ENCODE data around the gene PTPRJ. TPM values are rescaled to one million over a fixed set of nuclear protein-coding genes. Genes with fewer than 3 reads are reported as not detected.

Gene PTPRJ
- total and polyA plus RNA-seq, 2 donors (not counting 3 experiments of a cell fraction or from before 2014, with no cell fraction given), result 3.1 to 7.7 TPM

DNA sequence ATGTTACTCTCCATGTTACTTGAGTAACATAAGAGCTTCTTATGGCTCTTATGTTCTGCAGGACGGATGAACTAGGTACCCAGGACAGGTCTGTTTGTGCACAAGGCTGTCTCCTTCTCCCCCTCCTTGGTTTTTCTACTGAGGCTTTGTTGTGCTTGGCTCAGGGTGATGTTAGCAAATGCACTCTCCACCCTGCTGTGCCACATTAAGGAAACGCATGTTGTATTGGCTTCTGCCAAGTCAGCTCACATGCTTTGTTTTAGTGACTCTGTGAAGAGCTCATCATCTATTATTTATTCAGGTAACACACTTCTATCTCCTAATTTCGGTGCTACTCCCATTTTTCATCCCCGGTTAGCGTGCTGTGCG is 108.3 kb downstream of the PTPRJ start:
- H3K4me3 ChIP-seq (replicated peaks in 1 of 3; ENCODE audit: insufficient read depth in 1 of 3, low read depth in 1 of 3, low read length in 3 of 3), result no peak overlapping the region
- CTCF ChIA-PET, result interaction anchor here (0.6 to 1.5 kb wide), 4 partner anchors 10 to 154 kb away, joined by 3 to 5 read pairs (median 3); no protein-coding TSS in a partner anchor
- no peak overlapping the region for H2AFZ ChIP-seq (ENCODE audit: low read depth, low read length)
- DNase-seq (ENCODE audit: low read depth, low spot score) (peak; percentile 49), FAIRE-seq (no peak)
- H3K4me1 ChIP-seq (ENCODE audit: control insufficient read depth, extremely low read depth, insufficient read depth, low read length), result no peaks in the 10 kb centered on the region
- dilution Hi-C loops (cut with MboI; ENCODE audit: extremely low pct_ligation_motif_present, low sequenced_read_pairs) (no loop called here), intact Hi-C loops (cut with micrococcal nuclease) (no loop called here)
- H3K79me2 ChIP-seq (ENCODE audit: control insufficient read depth, insufficient read depth, low read length), result no peaks in the 10 kb centered on the region
- H3K9me1 ChIP-seq (replicated peaks; ENCODE audit: control insufficient read depth, extremely low read depth, insufficient read depth, low read length), result no peaks in the 10 kb centered on the region
- H3K4me2 ChIP-seq (ENCODE audit: insufficient read depth, low read length), result no peak overlapping the region
- no peak overlapping the region for H3K9ac ChIP-seq (replicated peaks; ENCODE audit: extremely low read depth, insufficient read depth, low read length)
- H3K9me3 ChIP-seq (replicated peaks; ENCODE audit: control insufficient read depth, insufficient read depth, low read length), result no peaks in the 10 kb centered on the region
- no peaks in the 10 kb centered on the region for H3K36me3 ChIP-seq (ENCODE audit: control insufficient read depth in 2 of 2, extremely low read depth in 1 of 2, insufficient read depth in 2 of 2, low read length in 2 of 2)
- H4K20me1 ChIP-seq (replicated peaks; ENCODE audit: control insufficient read depth, extremely low read depth, insufficient read depth, low read length), result no peaks in the 10 kb centered on the region
- H3K27me3 ChIP-seq (ENCODE audit: control insufficient read depth in 2 of 2, insufficient read depth in 2 of 2, low read length in 2 of 2), result no peaks in the 10 kb centered on the region
- TF ChIP-seq, protein P1, sequence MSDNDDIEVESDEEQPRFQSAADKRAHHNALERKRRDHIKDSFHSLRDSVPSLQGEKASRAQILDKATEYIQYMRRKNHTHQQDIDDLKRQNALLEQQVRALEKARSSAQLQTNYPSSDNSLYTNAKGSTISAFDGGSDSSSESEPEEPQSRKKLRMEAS (IDR thresholded peaks at IDR 0.05; ENCODE audit: insufficient read depth, insufficient read length), result no peak
- TF ChIP-seq, protein P2, sequence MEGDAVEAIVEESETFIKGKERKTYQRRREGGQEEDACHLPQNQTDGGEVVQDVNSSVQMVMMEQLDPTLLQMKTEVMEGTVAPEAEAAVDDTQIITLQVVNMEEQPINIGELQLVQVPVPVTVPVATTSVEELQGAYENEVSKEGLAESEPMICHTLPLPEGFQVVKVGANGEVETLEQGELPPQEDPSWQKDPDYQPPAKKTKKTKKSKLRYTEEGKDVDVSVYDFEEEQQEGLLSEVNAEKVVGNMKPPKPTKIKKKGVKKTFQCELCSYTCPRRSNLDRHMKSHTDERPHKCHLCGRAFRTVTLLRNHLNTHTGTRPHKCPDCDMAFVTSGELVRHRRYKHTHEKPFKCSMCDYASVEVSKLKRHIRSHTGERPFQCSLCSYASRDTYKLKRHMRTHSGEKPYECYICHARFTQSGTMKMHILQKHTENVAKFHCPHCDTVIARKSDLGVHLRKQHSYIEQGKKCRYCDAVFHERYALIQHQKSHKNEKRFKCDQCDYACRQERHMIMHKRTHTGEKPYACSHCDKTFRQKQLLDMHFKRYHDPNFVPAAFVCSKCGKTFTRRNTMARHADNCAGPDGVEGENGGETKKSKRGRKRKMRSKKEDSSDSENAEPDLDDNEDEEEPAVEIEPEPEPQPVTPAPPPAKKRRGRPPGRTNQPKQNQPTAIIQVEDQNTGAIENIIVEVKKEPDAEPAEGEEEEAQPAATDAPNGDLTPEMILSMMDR (IDR thresholded peaks at IDR 0.05; ENCODE audit: extremely low read depth in 1 of 2, insufficient read depth in 1 of 2, low read depth in 1 of 2, low read length in 2 of 2), result no peak
- TF ChIP-seq EZH2 (IDR thresholded peaks at IDR 0.05; ENCODE audit: borderline replicate concordance, low read depth, low read length, severe bottlenecking) (no peak), MYC (IDR thresholded peaks at IDR 0.05; ENCODE audit: low read depth, low read length) (no peak), POLR2A (IDR thresholded peaks at IDR 0.05; ENCODE audit: low read depth, low read length) (no peak), GATA2 (IDR thresholded peaks at IDR 0.05; ENCODE audit: insufficient read depth, insufficient read length, low read depth, low read length) (no peak), FOS (IDR thresholded peaks at IDR 0.05; ENCODE audit: borderline replicate concordance, insufficient read depth, low read length) (no peak), JUN (IDR thresholded peaks at IDR 0.05; ENCODE audit: borderline replicate concordance, insufficient read depth, insufficient read length, low read depth) (no peak), POLR2AphosphoS5 (IDR thresholded peaks at IDR 0.05; ENCODE audit: insufficient read depth, low read depth, low read length) (no peak)
- no TSS peak for BruUV-seq (replicated peaks)
- POLR2A ChIA-PET, result no interaction called here
- no peak overlapping the region for H3K27ac ChIP-seq (ENCODE audit: insufficient read depth, low read depth, low read length)

Measured in endothelial cell of umbilical vein (primary cell).